GM12878 (cell line): ENCODE measurements around the gene LMX1A. TPM values are rescaled to one million over a fixed set of nuclear protein-coding genes. Genes with fewer than 3 reads are reported as not detected.

Experiments
- ATAC-seq: fragments of 200-7000 bp; cut with Tn5 transposase; 3 replicates; pipeline ENCODE4 v1.9.1; 2020; ENCODE audit warnings: mild to moderate bottlenecking, moderate library complexity
- BruUV-seq: library from RNA; stranded (reverse); fragments of 400-500 nt; replicated peaks from 2 replicates; lab custom pipeline; 2021; lab: Mats Ljungman, UMichigan
- CTCF ChIA-PET: fragments of 300-600 bp; sonication (Branson Sonifier 250); formaldehyde crosslinking; extraction: SDS; loops from one replicate; lab custom pipeline; 2021; ENCODE audit warnings: inconsistent platforms; lab: Yijun Ruan, JAX
- POLR2A ChIA-PET: fragments of 350-600 bp; formaldehyde crosslinking; extraction: SDS; loops from one replicate; lab custom pipeline; 2021; ENCODE audit warnings: inconsistent platforms; lab: Charles Lee
- RAD21 ChIA-PET: fragments of 300-600 bp; sonication (Branson Sonifier 250); formaldehyde crosslinking; loops from one replicate; lab custom pipeline; 2023; ENCODE audit warnings: antibody characterized with exemption; ENCODE audit not compliant: unreplicated experiment; lab: Charles Lee
- SMC1A ChIA-PET: fragments of 300-600 bp; sonication (Branson Sonifier 250); formaldehyde crosslinking; loops from one replicate; lab custom pipeline; 2023; ENCODE audit not compliant: unreplicated experiment, uncharacterized antibody; lab: Charles Lee
- DNase-seq: peaks from one replicate; pipeline ENCODE4 v3.0.0-alpha.2; 2011; ENCODE audit warnings: low read depth, low spot score
- FAIRE-seq: peaks from 3 replicates; lab custom pipeline; 2011; peaks lifted over from hg19 to GRCh38; lab: Jason Lieb, UNC
- H2AFZ ChIP-seq: 2 replicates; pipeline ENCODE4 v1.6.0; 2011; ENCODE audit warnings: low read depth, low read length, control low read depth; ENCODE audit not compliant: control insufficient read depth
- H3K27ac ChIP-seq: 2 replicates; pipeline ENCODE4 v1.5.1; 2011; ENCODE audit warnings: control low read depth; ENCODE audit not compliant: control insufficient read depth, insufficient read depth
- H3K27me3 ChIP-seq, 2 experiments: replicated peaks in 1 of 2; 2 replicates each; pipeline versions ENCODE4 v1.6.0 to v1.6.1; 2011; ENCODE audit warnings: low read length in 1 of 2; ENCODE audit not compliant: control insufficient read depth in 2 of 2, insufficient read depth in 2 of 2
- H3K36me3 ChIP-seq, 2 experiments: 2 replicates each; pipeline ENCODE4 v1.5.1; 2011; ENCODE audit warnings: low read length in 1 of 2; ENCODE audit not compliant: control insufficient read depth in 2 of 2, insufficient read depth in 2 of 2
- H3K4me1 ChIP-seq: 2 replicates; pipeline ENCODE4 v1.6.1; 2011; ENCODE audit warnings: mild to moderate bottlenecking, low read length, moderate library complexity, mixed read lengths; ENCODE audit not compliant: control insufficient read depth, insufficient read depth
- H3K4me2 ChIP-seq: 2 replicates; pipeline ENCODE4 v1.6.0; 2011; ENCODE audit warnings: control low read depth; ENCODE audit not compliant: control insufficient read depth, insufficient read depth
- H3K4me3 ChIP-seq: fragments of 200-600 bp; sonication (generic); 2 replicates; pipeline ENCODE4 v1.5.1; 2016
- H3K79me2 ChIP-seq: 2 replicates; pipeline ENCODE4 v1.6.0; 2011; ENCODE audit warnings: low read length; ENCODE audit not compliant: control insufficient read depth, insufficient read depth
- H3K9ac ChIP-seq: 2 replicates; pipeline ENCODE4 v1.8.0; 2011; ENCODE audit warnings: low read length, control low read depth, mixed read lengths; ENCODE audit not compliant: control insufficient read depth, insufficient read depth
- H3K9me3 ChIP-seq: replicated peaks from 3 replicates; pipeline ENCODE4 v1.5.1; 2011; ENCODE audit warnings: mild to moderate bottlenecking, low read length; ENCODE audit not compliant: control insufficient read depth, insufficient read depth
- H4K20me1 ChIP-seq: 2 replicates; pipeline ENCODE4 v1.6.0; 2011; ENCODE audit not compliant: control insufficient read depth, insufficient read depth
- CEBPB ChIP-seq, 2 experiments: fragments of 150-350 bp in 1 of 2; IDR thresholded peaks; 2 replicates each; pipeline ENCODE4 v1.6.1; 2012 to 2014; ENCODE audit warnings: low read depth in 2 of 2, low read length in 2 of 2, borderline replicate concordance in 1 of 2, inconsistent platforms in 1 of 2
- HDAC2 ChIP-seq: fragments of 200-600 bp; sonication (generic); IDR thresholded peaks from 2 replicates; pipeline ENCODE4 v1.6.1; 2017
- JUND ChIP-seq: IDR thresholded peaks from 2 replicates; pipeline ENCODE4 v1.6.1; 2012; ENCODE audit warnings: low read depth, mild to moderate bottlenecking, low read length, improper control_type of control experiment, moderate library complexity
- MEF2A ChIP-seq: IDR thresholded peaks from 2 replicates; pipeline ENCODE4 v1.6.1; 2011; ENCODE audit warnings: low read depth, mild to moderate bottlenecking, low read length, moderate library complexity; ENCODE audit not compliant: insufficient read depth
- PAX5 ChIP-seq: IDR thresholded peaks from 2 replicates; pipeline ENCODE4 v1.6.1; 2011; ENCODE audit warnings: low read depth, low read length, borderline replicate concordance
- SIX5 ChIP-seq: IDR thresholded peaks from 2 replicates; pipeline ENCODE4 v1.6.1; 2011; ENCODE audit warnings: mild to moderate bottlenecking, low read depth, low read length, moderate library complexity; ENCODE audit not compliant: severe bottlenecking
- SMC3 ChIP-seq: IDR thresholded peaks from 2 replicates; pipeline ENCODE4 v1.6.1; 2011; ENCODE audit warnings: low read length, improper control_type of control experiment, borderline replicate concordance
- TCF3 ChIP-seq: IDR thresholded peaks from 2 replicates; pipeline ENCODE4 v1.6.1; 2012; ENCODE audit warnings: low read depth, mild to moderate bottlenecking, low read length, borderline replicate concordance; ENCODE audit not compliant: insufficient read depth
- WGBS: methylation state at CpG from one replicate; pipeline ENCODE4 v1.1.6; 2016; ENCODE audit warnings: low lambda C conversion rate; ENCODE audit not compliant: insufficient replicate concordance, insufficient coverage; ENCODE audit errors: missing lambda C conversion rate; 5-methylcytosine and 5-hydroxymethylcytosine counted together
- in situ Hi-C: fragments of 300-500 bp; cut with MboI; formaldehyde crosslinking; loops from 9 replicates; pipeline ENCODE4 v1.14.3; 2018; ENCODE audit warnings: mixed read lengths
- intact Hi-C: fragments of 100-400 bp; cut with micrococcal nuclease; formaldehyde crosslinking; loops from one replicate; pipeline ENCODE4 v1.14.2; 2022; ENCODE audit not compliant: unreplicated experiment
- polyA plus RNA-seq, 11 experiments: library from polyadenylated mRNA; depleted of rRNA in 4 of 11; unstranded in 6 of 11; stranded (reverse) in 5 of 11; fragments of >200 nt; fragmentation: Nextera tagmentation in 4 of 11; fragmentation: Illumina TruSeq in 1 of 11; extraction: Ambion mirVana in 4 of 11; extraction: Trizol in 1 of 11; gene quantifications; 1 replicate in 1 of 11; 2 replicates in 10 of 11; pipeline versions ENCODE4 v1.2.1 to v1.2.3, GENCODE V29; 2011 to 2016; ENCODE audit warnings: inconsistent platforms in 2 of 11, missing spikeins in 2 of 11, low read depth in 1 of 11
- total RNA-seq, 4 experiments: library from RNA; depleted of rRNA in 3 of 4; stranded (reverse); fragments of >200 nt in 3 of 4; fragmentation: Illumina TruSeq in 1 of 4; extraction: Trizol in 1 of 4; gene quantifications; 2 replicates each; pipeline versions ENCODE4 v1.2.1 to v1.2.3, GENCODE V29; 2013 to 2021
- TF ChIP-seq, protein P1 (sequence below): fragments of 150-350 bp; IDR thresholded peaks from 2 replicates; pipeline ENCODE4 v1.6.1; 2016; ENCODE audit warnings: low read depth, low read length

LMX1A gene
- total and polyA plus RNA-seq, 10 of the 15 experiments (the other 5 are each of a cell fraction or from before 2014, with no cell fraction given) = not detected

DNA sequence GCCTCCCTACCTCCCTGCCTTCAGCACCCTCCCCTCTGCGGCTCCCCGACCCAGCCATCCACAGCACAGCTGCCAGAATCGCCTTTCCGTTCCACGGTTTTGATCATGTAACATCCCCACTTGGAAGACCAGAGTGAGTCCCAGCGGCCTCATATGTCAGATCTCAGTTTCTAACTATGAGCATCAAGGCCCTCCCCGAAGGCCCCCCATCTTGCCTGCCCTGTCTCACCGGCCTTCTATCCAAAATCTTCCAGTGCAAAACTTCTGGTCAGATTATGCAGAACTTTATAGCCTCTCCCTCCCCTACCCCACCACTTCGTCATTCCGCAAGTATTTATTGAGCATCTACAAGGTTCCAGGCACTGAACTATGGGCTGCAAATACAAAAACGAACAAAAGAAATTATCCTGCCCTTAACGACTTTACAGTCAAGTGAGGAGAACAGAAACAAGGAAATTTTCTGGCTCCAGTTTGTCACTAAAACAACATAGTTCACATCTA is 20.3 kb upstream of the LMX1A start:
- no peak for FAIRE-seq
- no peaks in the 10 kb centered on the region for H4K20me1 ChIP-seq
- TF ChIP-seq SIX5 = no peak
- TF ChIP-seq, protein P1, sequence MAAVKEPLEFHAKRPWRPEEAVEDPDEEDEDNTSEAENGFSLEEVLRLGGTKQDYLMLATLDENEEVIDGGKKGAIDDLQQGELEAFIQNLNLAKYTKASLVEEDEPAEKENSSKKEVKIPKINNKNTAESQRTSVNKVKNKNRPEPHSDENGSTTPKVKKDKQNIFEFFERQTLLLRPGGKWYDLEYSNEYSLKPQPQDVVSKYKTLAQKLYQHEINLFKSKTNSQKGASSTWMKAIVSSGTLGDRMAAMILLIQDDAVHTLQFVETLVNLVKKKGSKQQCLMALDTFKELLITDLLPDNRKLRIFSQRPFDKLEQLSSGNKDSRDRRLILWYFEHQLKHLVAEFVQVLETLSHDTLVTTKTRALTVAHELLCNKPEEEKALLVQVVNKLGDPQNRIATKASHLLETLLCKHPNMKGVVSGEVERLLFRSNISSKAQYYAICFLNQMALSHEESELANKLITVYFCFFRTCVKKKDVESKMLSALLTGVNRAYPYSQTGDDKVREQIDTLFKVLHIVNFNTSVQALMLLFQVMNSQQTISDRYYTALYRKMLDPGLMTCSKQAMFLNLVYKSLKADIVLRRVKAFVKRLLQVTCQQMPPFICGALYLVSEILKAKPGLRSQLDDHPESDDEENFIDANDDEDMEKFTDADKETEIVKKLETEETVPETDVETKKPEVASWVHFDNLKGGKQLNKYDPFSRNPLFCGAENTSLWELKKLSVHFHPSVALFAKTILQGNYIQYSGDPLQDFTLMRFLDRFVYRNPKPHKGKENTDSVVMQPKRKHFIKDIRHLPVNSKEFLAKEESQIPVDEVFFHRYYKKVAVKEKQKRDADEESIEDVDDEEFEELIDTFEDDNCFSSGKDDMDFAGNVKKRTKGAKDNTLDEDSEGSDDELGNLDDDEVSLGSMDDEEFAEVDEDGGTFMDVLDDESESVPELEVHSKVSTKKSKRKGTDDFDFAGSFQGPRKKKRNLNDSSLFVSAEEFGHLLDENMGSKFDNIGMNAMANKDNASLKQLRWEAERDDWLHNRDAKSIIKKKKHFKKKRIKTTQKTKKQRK = no peak
- no peak for TF ChIP-seq HDAC2
- no peak for TF ChIP-seq CEBPB (IDR thresholded peaks at IDR 0.05; ENCODE audit: borderline replicate concordance in 1 of 2, low read depth in 2 of 2, low read length in 2 of 2)
- TF ChIP-seq TCF3 = no peak
- no peak for TF ChIP-seq JUND
- no peak for TF ChIP-seq SMC3
- no peak for TF ChIP-seq MEF2A
- no peak for TF ChIP-seq PAX5
- RAD21 ChIA-PET = no interaction called here
- no TSS peak for BruUV-seq
- no peaks in the 10 kb centered on the region; the same call in 2 of the 3 replicates for H3K9me3 ChIP-seq
- H3K4me2 ChIP-seq = peak overlapping the region; percentile 67
- intact Hi-C loops (loop anchor here (5.0 kb wide), 2 partner anchors 50 to 540 kb away; no protein-coding TSS in a partner anchor), in situ Hi-C loops (no loop called here)
- ATAC-seq = no peak
- H3K27me3 ChIP-seq = peaks cover 2% of the 10 kb centered on the region in 2 experiments; a peak in 3 of 4 replicates
- no peak overlapping the region for H3K27ac ChIP-seq
- H3K79me2 ChIP-seq = no peaks in the 10 kb centered on the region
- H2AFZ ChIP-seq = no peak overlapping the region
- POLR2A ChIA-PET = no interaction called here
- H3K4me3 ChIP-seq = no peak overlapping the region
- H3K9ac ChIP-seq = no peak overlapping the region
- no peak for DNase-seq
- WGBS = 24% methylated on average over 12 of the region's 12 CpGs
- peaks cover 4% of the 10 kb centered on the region; the same call in 1 of the 2 replicates for H3K4me1 ChIP-seq
- SMC1A ChIA-PET = no interaction called here
- CTCF ChIA-PET = interaction anchor here (0.7 to 1.1 kb wide), 2 partner anchors 9 to 63 kb away, joined by 3 to 8 read pairs; no protein-coding TSS in a partner anchor
- no peaks in the 10 kb centered on the region for H3K36me3 ChIP-seq
